ENCODE data around the gene TRPV4.
A peak's percentile ranks its signal among the peaks of the same experiment; 100 is the strongest.
"Not testable (repeated sequence)": the region's sequence is repeated elsewhere in the genome, so short reads cannot be mapped to it uniquely, and the experiment has no call there.

TRPV4 gene

DNA sequence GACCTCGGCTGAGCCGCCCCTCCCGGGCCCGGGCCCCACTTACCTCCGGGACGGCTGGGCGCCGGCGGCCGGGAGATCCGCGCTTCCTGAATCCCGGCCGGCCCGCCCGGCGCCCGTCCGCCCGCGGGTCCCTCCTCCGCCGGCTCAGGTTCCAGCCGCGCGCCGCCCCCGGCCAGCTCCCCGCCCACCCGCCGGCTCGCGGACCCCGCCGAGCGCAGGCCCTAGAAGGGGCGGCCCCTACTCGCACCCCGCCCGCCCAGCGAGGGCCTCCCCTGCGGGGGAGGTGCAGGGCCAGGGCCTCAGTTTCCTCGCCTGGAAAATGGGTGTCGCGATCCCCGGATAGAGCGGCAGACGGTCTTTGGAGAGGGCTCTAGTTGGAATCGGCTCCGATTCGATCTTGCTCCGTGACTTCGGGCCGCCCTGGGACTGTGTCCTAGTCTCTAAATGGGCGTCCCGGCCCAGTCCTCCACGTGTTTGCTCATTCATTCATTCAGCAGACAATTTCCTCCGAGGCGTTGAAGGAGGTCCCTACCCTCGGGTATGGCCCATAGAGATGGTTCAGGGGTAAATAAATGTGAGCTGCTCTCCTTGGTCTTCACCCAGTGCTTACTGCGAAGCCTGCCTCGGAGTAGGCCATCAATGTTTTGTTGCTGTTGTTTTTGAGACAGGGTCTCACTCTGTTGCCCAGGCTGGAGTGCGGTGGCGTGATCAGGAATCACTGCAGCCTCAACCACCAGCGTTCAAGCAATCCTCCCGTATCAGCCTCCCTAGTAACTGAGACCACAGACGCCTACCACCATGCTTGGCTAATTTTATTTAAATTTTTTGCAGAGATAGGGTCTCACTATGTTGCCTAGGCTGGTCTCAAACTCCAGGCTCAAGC, at the start of gene TRPV4:
Gene TRPV4 (minus strand): TSS at position 92 of the 883 bp plus-strand sequence. CDS start 18,602 bp downstream, outside the sequence.
- no peak for DNase-seq

DNA sequence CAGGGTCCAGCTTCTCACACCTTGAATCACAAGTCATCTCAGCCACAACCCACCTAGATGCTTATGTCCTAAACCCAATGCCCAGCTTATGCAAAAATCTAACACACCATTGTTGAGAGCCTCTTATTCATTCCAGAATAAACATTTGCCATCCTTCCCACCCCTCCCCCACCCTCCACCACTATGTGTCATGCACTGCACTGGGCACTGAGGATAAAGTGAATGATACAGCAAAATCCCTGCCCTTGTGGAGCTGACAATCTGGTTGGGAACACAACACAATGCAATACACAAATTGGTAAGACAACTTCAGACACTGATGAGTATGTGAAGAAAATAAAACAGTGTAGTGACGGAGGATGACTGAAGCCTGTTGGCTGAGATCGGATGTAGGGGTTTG, 48.6 kb upstream of the TRPV4 start:
- no peak for DNase-seq

DNA sequence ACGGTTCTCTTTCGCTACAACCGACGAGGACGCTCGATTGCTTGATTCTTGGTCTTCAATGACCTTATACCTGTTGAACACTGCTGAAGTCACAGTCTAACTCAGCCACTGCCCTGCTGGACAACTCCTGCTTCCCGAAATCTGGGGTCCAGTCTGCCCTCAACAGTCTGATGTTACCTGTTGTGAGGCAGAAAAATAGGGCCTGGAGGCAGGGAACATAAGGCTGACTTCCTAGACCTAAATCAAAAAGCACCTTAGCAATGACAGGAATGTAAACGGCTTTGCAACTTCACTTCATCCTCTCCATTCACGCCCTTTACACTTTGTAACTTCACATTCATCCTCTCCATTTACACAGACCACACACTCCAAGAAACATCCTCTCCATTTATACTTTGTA, 47.7 kb upstream of the TRPV4 start:
- no peak for DNase-seq

DNA sequence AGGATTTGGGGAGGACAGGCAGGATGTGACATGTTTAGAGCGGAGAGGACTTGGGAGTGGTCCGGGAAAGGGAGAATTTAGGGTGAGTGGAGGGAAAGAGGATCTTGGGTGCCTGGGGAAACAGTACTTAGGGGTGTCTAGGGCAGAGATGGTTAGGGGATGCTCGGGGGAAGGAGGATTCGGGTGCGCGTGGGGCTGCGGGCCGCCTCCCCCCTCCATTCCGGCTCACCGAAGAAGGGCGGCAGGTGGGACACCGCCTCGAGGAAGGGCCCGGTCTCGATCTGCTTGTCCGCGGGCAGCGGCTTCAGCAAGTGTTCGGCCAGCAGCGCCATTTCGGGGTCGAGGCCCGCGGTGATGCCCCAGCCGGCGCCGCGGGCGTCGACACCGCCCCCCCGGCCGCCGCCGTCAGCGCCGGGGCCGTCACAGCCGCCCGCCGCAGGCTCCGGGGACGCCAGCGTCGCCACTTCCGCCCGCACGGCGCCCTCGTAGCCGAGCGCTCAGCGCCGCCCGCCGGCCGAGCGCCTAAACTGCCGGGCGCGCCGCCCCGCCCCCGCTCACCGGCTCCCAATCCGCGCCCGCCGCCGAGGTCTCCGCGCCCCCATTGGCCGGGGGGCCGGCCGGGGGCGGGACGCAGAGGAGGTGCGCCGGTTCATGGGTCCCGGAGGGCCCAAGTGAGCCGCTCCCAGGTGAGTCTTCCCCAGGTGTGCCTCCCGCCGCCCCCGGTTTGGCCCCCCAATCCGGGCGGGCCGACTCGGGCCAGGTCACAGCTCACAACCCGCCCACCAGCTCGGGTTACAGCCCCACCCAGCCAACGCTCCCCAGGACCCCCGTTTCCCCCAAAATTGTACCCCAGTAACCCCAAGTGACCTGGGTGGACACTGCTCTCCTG, 47.1 kb upstream of the TRPV4 start, which contains the start of gene GLTP:
Gene GLTP (minus strand): TSS at position 499 of the 889 bp plus-strand sequence. CDS start 167 bp downstream, at position 332.
- peak; percentile 96 for DNase-seq

DNA sequence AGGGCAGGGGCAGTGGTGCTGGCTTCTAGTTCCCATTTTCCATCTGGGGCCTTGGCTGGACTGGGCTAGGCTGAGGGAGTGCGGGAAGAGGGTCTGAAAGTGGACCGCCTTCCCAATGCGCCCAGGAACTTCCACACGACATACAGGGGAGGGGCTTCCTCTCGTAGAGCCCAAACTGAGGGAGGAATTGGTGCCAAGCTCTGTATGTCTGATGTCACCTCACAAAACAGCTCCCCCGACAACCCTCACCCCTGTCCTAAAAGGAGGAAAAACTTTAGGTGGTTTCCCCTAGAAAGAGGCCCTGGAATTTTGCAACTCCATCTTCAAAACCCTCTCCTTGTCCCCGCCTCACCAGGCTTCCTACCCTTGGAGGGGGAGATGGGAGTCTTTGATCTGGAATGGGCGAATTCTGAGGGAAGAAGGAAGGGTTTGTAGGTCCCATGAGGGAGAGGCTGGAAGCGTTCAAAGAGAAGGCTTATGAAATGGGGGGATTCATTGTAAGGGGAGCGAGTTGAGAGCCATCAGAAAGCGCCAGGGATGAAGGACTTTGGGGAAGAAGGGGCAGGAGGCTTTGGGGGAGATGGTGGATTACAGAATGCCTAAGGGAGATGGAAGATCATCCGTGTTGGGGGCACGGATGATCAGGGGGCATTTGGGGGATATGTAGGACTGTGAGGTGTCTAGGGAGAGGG, 46.3 kb upstream of the TRPV4 start:
- no peak for DNase-seq

DNA sequence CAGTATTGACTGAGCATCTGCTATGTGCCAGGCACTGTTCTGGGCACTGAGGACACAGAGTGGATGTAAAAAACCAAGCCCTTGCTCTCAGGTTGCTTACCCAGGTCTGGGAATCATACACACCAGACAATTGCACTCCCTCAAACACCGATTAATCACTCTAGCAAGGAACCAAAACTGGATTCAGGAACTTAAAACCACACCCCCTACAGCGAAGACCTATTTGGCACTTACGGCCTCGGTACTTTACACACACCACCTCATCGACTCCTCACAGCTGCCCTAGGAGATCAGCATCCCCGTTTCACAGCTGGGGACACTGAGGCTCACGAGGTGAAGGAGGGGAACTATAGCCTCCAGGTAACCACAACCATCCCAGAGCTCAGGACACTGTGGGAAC, 45.6 kb upstream of the TRPV4 start:
- no peak for DNase-seq

DNA sequence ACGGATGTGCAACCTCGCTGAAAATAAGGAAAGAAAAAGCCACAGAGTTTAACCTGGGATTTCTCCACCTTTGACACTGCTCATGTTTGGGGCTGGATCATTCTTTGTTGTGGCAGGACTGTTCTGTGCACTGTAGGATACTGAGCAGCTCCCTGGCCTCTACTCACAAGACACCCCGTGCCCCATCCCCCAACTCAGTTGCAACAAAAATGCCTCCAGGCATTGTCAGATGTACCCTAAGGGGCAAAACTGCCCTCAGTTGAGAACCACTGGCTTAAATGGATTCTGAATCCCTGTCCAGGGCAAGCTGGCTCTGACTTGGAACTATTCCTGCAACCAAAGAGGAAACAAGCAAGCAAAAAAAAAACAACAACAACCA, 45.0 kb upstream of the TRPV4 start:
- no peak for DNase-seq

DNA sequence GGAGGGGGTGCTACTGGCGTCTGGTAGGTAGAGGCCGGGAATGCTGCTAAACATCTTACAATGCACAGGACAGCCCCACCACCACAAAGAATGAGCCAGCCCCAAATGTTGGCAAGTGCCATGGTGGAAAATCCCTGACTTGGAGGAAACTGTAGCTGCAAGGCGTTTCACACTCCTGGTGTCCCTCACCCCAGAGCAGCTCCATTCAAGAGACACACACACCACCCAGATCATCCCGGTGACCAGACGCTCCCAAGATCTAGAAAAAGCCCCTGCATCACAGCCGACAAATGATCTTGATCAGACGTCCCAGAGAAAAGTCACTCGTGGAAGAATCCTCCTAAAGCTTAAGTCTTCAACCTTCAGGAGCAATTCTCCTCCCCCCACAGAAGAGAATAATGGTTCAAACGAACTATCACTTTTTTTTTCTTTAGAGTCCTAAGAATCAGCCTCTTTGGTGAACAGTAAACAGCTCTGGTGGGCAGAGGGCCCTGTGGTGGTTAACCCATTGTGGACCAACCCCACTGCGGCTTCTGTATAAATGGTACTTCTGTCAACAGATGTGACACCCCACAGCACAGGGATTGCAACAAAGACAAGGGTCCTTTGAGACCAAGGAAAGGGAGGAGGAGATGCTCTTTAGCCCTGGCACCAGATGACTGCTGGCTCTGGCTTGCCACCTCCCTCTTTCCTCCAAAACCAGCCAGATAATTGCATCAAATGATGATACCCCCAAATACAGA, 44.5 kb upstream of the TRPV4 start:
- DNase-seq = no peak

DNA sequence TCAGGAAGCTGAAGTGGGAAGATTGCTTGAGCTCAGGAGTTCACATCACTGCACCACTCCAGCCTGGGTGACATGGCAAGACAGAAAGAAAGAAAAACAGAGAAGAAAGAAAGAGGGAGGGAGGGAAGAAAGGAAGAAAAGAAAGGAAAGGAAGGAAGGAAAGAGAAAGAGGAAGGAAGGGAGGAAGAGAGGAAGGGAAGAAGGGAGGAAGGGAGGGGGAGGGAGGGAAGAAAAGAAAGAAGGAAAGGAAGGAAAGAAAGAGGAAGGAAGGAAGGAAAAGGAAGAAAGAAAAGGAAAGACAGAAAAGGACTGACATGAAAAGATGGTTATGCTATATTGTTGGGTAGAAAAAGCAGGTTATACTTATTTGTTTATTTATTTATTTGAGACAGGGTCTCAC, 43.2 kb upstream of the TRPV4 start:
- no peak for DNase-seq

DNA sequence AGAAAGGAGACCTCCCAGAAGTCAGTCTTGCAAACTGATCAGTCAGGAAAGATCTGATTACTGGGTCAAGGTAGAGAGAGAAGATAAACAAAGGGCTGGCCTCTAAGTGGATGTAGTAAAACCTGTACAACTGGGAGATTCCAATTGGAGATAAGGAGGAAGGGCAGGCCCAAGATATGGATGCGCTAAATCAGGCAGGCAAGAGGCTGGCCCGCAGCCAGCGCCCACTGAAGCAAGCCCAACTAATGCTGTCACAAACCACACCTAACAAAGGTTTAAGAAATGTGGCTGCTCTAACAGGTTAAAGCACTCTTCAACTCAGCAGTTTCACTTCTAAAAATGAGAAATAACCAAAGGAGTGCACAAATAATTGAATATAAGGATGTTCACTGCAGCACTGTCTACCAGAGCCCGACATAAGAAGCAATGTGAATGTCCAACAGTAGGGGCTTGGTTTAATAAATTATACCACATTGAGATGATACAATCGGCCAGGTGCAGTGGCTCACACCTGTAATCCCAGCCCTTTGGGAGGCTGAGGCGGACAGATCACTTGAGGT, 42.5 kb upstream of the TRPV4 start:
- DNase-seq = no peak

DNA sequence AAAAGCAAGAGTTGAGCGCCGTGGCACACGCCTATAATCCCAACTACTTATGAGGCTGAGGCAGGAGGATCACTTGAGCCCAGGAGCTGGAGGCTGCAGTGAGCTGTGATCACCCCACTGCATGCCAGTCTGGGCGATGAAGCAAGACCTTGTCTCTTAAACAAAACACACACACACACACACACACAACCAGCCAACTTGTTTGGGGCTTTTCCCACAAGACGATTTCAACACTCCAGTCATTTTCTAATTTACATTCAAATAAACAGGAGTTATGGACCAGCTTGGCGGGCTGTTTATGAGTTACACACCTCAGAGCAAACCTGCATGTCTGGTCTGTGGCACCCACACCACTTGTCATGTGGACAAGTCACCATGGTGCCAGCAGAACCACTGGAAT, 40.5 kb upstream of the TRPV4 start:
- no peak for DNase-seq

DNA sequence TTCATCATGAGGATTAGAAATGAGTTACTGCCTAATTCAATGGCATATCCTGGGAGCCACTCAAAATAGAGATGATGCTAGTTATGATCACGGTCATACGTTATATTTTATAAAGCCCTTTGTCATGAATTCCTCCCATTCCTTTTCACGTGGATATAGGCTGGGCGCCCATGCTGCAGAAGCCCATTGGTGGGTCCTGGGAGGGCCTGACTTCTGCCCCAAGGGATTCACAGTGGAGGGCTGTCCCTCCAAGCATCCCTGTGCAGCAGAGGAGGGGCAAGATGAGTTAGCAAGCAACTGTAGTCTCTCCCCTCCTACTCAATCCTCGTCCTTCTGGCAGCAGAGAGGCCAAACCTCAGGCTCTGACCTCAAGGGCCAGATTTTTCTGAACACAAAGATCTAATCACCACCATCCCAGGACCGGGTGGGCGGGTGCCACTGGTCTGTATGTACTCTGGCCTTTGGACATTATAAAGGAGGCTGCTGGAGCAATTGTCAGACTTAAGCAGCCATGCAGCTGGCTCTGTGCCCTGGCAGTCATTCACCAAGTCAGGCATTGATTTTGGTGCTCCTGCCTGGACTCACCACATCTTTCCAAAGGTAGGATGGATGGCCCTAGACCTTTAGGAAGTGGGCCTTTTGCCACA, 38.6 kb upstream of the TRPV4 start:
- DNase-seq = no peak

DNA sequence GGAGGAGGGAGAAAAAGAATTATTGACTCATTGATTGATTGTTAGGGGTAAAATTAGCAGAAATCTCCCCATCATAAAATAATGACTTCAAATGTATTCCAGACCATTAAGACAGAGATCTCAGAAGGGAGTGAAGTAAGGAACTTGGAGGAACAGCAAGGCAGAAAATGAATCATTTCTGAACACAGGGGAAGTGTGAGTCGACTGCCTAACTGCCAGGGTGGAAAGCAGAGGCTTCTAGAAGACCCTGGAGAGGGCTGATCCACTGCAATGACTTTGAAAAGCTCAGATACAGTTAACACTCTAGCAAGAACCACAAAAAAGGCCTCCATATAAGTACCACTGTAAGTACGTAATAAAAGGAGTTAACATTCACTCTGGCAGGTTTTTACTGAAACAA, 37.5 kb upstream of the TRPV4 start:
- no peak for DNase-seq

DNA sequence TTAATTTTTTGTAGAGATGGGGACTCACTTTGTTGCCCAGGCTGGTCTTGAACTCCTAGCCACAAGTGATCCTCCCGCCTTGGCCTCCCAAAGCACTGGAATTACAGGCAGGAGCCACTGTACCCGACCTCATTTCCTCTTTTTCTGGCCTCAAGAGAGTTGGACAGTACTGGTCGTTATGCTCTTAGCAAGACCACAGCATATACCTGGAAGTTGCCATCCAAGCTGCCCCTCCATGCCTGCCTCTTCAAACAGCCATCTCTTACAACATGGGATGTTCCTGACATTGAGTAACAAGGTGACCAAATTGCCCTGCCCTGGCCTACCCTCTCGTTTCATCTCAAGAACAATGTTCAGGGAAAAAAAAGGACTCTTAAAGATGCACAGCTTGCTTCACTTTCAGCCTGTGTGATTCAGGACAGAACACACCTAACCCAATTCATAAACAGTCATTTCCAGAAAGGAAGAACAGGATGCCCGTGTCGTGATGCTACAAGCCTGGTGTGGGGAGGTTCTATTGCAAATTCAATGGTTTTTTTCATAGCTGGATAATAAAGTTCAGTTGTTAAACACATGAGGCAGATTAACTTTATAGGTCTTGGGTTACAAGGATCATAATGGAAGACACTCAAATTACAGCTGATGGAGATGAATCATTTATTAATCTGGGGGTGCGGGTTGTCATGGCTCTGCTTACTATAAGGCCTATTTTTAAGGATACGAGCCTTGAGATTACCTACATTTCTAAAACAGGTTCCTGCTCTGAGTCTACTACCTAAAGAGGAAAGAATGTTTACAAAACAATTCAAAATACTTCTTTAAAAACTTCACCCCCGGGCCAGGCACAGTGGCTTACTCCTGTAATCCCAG, 35.2 kb upstream of the TRPV4 start:
- no peak for DNase-seq

DNA sequence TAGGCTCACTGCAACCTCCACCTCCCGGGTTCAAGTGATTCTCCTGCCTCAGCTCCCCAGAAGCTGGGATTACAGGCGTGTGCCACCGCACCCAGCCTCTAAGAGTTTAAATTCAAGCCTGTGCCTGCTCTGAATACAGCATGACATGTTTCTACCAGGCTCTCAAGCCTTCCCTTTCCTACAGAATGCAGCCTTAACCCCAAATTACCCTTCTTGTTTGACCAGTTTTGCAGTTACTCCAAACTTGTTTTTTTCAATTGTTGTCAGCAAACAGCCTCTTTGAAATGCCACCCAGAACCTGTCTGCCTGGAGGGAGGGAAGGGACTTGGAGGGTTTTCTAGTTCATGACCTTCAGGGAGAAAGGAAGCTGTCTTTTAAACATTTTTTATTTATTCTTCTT, 31.7 kb upstream of the TRPV4 start:
- DNase-seq = no peak

DNA sequence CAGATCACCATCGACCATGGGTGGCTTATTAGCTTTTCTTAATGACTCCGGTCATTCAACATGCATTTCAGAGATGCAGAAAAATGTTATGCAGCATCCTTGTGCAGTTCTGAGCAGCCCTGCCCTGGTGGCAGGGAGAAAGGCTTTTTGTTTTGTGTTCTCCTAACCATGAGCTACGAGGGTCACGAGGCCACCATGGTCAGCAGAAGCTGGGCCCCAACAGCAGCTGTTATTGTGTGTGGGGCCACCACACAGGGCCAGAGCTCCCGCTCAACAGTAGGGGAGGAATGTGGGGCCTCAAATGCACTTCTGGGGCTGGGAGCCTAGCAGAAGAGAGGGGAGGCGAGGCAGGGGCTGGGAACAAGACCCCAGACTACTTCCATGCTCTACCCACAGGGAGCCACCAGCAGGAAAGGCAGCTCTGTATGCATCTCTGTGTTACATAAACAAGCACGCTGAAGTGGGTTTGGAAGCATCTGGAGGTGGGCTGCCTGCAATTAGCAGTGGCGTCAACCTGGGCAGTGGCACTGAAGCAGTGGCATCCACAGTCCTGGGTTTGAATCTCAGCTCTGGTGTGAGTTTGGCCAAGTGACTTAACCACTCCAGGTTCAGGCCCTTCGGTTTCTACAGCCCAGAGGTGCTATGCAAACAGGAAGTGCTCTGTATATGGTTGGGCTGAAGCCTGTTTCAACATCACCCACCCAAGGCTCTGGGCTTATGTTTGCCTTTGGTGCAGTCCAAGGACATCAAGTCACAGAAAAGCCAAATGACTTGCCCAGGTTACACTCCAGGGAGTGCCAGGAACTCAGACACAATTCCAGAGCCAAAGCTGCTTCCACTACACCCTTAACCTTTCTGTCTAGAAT, 30.9 kb upstream of the TRPV4 start:
- DNase-seq = no peak

DNA sequence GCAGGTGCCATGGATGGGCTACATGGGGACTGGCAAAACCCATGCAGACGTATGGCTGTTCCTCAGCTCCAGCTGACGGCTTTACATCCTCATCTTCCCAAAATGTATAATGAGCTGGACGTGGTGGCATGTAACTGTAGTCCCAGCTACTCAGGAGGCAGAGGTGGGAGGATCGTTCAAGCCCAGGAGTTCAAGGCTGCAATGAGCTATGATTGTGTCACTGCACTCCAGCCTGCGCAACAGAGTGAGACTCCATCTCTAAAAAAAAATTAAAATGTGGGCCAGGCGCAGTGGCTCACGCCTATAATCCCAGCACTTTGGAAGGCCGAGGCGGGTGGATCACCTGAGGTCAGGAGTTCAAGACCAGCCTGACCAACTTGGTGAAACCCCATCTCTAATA, 29.3 kb upstream of the TRPV4 start:
- not testable (repeated sequence) for DNase-seq

DNA sequence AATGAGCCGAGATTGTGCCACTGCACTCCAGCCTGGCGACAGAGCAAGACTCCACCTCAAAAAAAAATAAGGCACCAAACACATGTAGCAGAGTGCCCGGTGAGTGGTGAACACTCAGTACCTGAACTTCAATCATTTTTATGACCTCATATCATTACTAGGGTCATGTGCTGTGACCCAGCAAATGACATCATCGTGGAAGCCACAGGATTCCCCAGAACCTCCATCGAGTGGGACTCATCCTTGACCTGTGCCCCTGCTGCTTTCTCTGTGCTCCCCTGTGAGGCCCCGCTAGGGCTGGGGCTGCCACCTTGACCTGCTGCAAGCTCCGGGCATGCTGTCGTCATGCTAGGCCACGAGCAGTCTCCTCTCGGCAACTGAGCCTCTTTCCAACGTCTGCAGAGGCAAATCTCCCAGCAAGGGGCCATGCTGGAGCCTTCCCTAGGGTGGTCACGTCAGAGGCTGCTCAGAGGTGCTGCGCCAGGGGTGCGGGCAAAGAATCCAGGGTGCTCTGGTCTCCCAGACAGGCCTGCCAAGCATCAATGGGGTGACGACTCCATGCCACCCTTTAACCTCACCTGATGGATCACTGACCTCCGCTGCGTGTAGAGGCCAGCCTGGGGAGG, 28.6 kb upstream of the TRPV4 start:
- no peak for DNase-seq

DNA sequence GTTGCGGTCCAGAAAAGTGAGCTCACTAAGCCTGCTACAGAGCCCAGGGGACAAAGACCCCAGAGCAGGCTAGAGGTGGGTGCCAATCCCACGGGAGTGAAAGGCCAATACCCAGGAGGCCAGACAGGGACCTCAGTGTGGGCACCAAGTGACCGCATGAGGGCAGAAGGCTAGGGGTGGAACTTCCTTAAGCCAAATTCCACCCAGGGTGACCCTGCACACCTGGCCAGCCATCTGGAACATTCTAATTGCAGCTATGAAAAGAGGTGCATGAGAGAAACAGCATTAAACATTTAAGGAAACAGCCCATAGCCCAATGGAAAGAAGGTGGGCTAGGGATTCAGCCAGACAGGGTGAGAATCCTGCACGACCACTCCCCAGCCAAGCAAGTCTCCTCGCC, 27.8 kb upstream of the TRPV4 start:
- DNase-seq = no peak

All from NCI-H774 (cell line).